Neural crest cell (in vitro differentiated cells): ENCODE results near the gene SEC24A. TPM values are rescaled to one million over a fixed set of nuclear protein-coding genes. Genes with fewer than 3 reads are reported as not detected.

Experiments
- DNase-seq: peaks from one replicate; pipeline ENCODE4 v3.0.0; 2021; ENCODE audit warnings: low read depth, mixed read lengths, low spot score
- H3K27ac Mint-ChIP-seq: one replicate; pipeline ENCODE4 v1.8.0; 2021; ENCODE audit warnings: mild to moderate bottlenecking, mixed read lengths; ENCODE audit not compliant: unreplicated experiment
- H3K27me3 Mint-ChIP-seq: 2 replicates; pipeline ENCODE4 v1.8.0; 2021; ENCODE audit warnings: low read depth, mild to moderate bottlenecking, mixed read lengths
- H3K36me3 Mint-ChIP-seq: 2 replicates; pipeline ENCODE4 v1.8.0; 2021; ENCODE audit warnings: low read depth, mild to moderate bottlenecking, mixed read lengths
- H3K4me1 Mint-ChIP-seq: 2 replicates; pipeline ENCODE4 v1.8.0; 2021; ENCODE audit warnings: mixed read lengths
- H3K4me3 Mint-ChIP-seq: one replicate; pipeline ENCODE4 v1.8.0; 2021; ENCODE audit warnings: mild to moderate bottlenecking, mixed read lengths
- H3K9me3 Mint-ChIP-seq: 2 replicates; pipeline ENCODE4 v1.8.0; 2021; ENCODE audit warnings: mixed read lengths
- total RNA-seq: library from RNA; stranded (reverse); gene quantifications from 2 replicates; pipeline ENCODE4 v1.2.1, GENCODE V29; 2021
- TF ChIP-seq, protein P1 (sequence below): fragments of 200-600 bp; sonication (generic); conservative IDR thresholded peaks from 2 replicates; pipeline ENCODE4 v1.5.0; 2021; ENCODE audit warnings: antibody characterized with exemption, mild to moderate bottlenecking

The SEC24A gene
- total RNA-seq, 1 donor from 2014 or later = 21.6 TPM

GRCh38 chr5:134608555-134608954 lies 40.0 kb upstream of the SEC24A start:
- TF ChIP-seq, protein P1, sequence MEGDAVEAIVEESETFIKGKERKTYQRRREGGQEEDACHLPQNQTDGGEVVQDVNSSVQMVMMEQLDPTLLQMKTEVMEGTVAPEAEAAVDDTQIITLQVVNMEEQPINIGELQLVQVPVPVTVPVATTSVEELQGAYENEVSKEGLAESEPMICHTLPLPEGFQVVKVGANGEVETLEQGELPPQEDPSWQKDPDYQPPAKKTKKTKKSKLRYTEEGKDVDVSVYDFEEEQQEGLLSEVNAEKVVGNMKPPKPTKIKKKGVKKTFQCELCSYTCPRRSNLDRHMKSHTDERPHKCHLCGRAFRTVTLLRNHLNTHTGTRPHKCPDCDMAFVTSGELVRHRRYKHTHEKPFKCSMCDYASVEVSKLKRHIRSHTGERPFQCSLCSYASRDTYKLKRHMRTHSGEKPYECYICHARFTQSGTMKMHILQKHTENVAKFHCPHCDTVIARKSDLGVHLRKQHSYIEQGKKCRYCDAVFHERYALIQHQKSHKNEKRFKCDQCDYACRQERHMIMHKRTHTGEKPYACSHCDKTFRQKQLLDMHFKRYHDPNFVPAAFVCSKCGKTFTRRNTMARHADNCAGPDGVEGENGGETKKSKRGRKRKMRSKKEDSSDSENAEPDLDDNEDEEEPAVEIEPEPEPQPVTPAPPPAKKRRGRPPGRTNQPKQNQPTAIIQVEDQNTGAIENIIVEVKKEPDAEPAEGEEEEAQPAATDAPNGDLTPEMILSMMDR = no peak
- Mint-ChIP-seq H3K27ac (no peak overlapping the region), H3K4me1 (no peaks in the 10 kb centered on the region), H3K27me3 (no peaks in the 10 kb centered on the region), H3K4me3 (no peak overlapping the region), H3K36me3 (peaks cover 18% of the 10 kb centered on the region), H3K9me3 (no peaks in the 10 kb centered on the region)
- DNase-seq = no peak

GRCh38 chr5:134609232-134609851 lies 39.2 kb upstream of the SEC24A start:
- H3K4me3 Mint-ChIP-seq = no peak overlapping the region
- TF ChIP-seq, protein P1 = no peak
- peaks cover 23% of the 10 kb centered on the region for H3K36me3 Mint-ChIP-seq
- no peak overlapping the region for H3K27ac Mint-ChIP-seq
- DNase-seq = no peak
- no peaks in the 10 kb centered on the region for H3K27me3 Mint-ChIP-seq
- H3K9me3 Mint-ChIP-seq = no peaks in the 10 kb centered on the region
- H3K4me1 Mint-ChIP-seq = no peaks in the 10 kb centered on the region

GRCh38 chr5:134610725-134611124 lies 37.9 kb upstream of the SEC24A start:
- TF ChIP-seq, protein P1 = no peak
- Mint-ChIP-seq H3K9me3 (no peaks in the 10 kb centered on the region), H3K4me1 (no peaks in the 10 kb centered on the region), H3K4me3 (no peak overlapping the region), H3K27me3 (no peaks in the 10 kb centered on the region), H3K36me3 (peaks cover 20% of the 10 kb centered on the region), H3K27ac (no peak overlapping the region)
- DNase-seq = no peak

DNA sequence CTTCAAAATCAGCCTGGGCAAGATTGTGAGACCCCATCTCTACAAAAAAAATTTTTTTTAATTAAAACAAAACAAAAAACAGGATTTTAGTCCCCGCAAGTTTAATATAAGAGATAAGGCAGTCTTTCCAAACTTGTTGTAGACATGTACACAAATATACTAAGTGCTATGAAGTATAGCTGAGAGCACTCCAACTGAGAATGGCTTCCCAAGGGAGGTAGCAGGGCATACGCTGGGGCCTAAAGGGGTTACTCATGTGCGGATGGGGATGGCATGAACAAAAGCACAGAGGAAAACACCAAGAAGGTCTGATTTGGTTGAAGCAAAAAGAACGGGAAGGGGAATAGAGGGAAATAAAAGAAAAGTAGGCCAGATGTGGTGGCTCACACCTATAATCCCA lies 37.1 kb upstream of the SEC24A start:
- H3K27ac Mint-ChIP-seq = no peak overlapping the region
- H3K4me1 Mint-ChIP-seq = no peaks in the 10 kb centered on the region
- TF ChIP-seq, protein P1 = no peak
- H3K36me3 Mint-ChIP-seq = peaks cover 21% of the 10 kb centered on the region
- DNase-seq = no peak
- no peaks in the 10 kb centered on the region for H3K9me3 Mint-ChIP-seq
- no peak overlapping the region for H3K4me3 Mint-ChIP-seq
- H3K27me3 Mint-ChIP-seq = no peaks in the 10 kb centered on the region

GRCh38 chr5:134614450-134615085 lies 34.0 kb upstream of the SEC24A start:
- DNase-seq = no peak
- no peak overlapping the region for H3K27ac Mint-ChIP-seq
- H3K27me3 Mint-ChIP-seq = no peaks in the 10 kb centered on the region
- H3K36me3 Mint-ChIP-seq = peaks cover 19% of the 10 kb centered on the region
- H3K9me3 Mint-ChIP-seq = no peaks in the 10 kb centered on the region
- H3K4me1 Mint-ChIP-seq = no peaks in the 10 kb centered on the region
- TF ChIP-seq, protein P1 = no peak
- no peak overlapping the region for H3K4me3 Mint-ChIP-seq
